ENCODE results near the gene RPRD1B.

RPRD1B gene

GRCh38 chr20:38040276-38040675, 6.7 kb downstream of the RPRD1B start:
- DNase-seq = no peak

- no peak for DNase-seq
Measured at GRCh38 chr20:38043512-38044300, 10.2 kb downstream of the RPRD1B start.

- DNase-seq = no peak
Measured at GRCh38 chr20:38044685-38045084, 11.1 kb downstream of the RPRD1B start.

GRCh38 chr20:38046572-38046971, 13.0 kb downstream of the RPRD1B start:
- DNase-seq = no peak

- DNase-seq = no peak
Measured at GRCh38 chr20:38049800-38050199, 16.3 kb downstream of the RPRD1B start.

GRCh38 chr20:38050686-38051085, 17.1 kb downstream of the RPRD1B start:
- DNase-seq = no peak

GRCh38 chr20:38052870-38053269, 19.3 kb downstream of the RPRD1B start:
- no peak for DNase-seq

- DNase-seq = no peak
Measured at GRCh38 chr20:38054647-38055046, 21.1 kb downstream of the RPRD1B start.

GRCh38 chr20:38055294-38055693, 21.7 kb downstream of the RPRD1B start:
- DNase-seq = no peak

- DNase-seq = no peak
Measured at GRCh38 chr20:38055848-38056247, 22.3 kb downstream of the RPRD1B start.

- DNase-seq = peak; percentile 45 to 60
Measured at GRCh38 chr20:38057351-38057972, 23.9 kb downstream of the RPRD1B start.

- DNase-seq = no peak
Measured at GRCh38 chr20:38059832-38060231, 26.3 kb downstream of the RPRD1B start.

- DNase-seq = no peak
Measured at GRCh38 chr20:38060536-38060935, 27.0 kb downstream of the RPRD1B start.

- DNase-seq = no peak
Measured at GRCh38 chr20:38061109-38061508, 27.6 kb downstream of the RPRD1B start.

GRCh38 chr20:38062890-38063289, 29.3 kb downstream of the RPRD1B start:
- no peak for DNase-seq

GRCh38 chr20:38063911-38064530, 30.5 kb downstream of the RPRD1B start:
- DNase-seq = no peak

GRCh38 chr20:38065764-38066375, 32.3 kb downstream of the RPRD1B start:
- no peak for DNase-seq

- no peak for DNase-seq
Measured at GRCh38 chr20:38066969-38067716, 33.6 kb downstream of the RPRD1B start.

- DNase-seq = no peak
Measured at GRCh38 chr20:38067717-38068365, 34.3 kb downstream of the RPRD1B start.

GRCh38 chr20:38072898-38073297, 39.4 kb downstream of the RPRD1B start:
- no peak for DNase-seq

- DNase-seq = peak; percentile 51 to 57
Measured at GRCh38 chr20:38073307-38074071, 39.9 kb downstream of the RPRD1B start.

Measured in AML-193 (cell line).